Measurements from ENCODE around the gene DCLK1. TPM values are rescaled to one million over a fixed set of nuclear protein-coding genes. Genes with fewer than 3 reads are reported as not detected.

DCLK1 gene
- total RNA-seq, 1 experiment from 2014 or later: not detected

DNA sequence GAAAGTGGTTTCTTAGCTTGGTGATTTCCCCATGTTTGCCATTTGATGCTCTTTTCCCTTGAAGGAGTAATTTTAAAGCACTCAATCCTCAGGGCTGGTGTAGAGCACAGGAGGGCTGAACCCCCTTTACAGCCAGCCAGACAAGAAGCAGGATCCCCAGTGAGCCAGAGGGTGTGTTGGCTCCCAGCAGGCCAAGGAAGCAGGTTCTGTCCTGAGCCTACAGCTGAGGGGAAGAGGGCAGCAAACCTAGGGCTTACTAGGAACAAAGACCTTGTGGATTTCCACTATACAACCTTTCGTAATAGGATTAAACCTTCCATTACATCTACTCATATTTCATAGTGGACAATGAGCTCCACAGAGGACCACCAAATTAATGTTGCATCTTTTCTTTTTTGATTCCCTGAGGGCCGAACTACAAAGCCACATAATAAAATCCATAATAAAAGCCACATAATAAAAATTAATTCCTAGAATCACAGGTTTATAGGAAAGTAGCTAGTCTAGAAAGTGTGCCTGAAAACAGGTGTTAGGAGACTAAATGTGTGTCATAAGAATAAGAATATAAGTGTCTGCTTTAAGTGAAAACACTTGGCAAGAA lies 300.2 kb downstream of the DCLK1 start:
- no peaks in the 10 kb centered on the region for H3K79me2 ChIP-seq (ENCODE audit: low read length)
- no peak for DNase-seq
- H3K4me3 ChIP-seq (ENCODE audit: low read length): no peak overlapping the region

DNA sequence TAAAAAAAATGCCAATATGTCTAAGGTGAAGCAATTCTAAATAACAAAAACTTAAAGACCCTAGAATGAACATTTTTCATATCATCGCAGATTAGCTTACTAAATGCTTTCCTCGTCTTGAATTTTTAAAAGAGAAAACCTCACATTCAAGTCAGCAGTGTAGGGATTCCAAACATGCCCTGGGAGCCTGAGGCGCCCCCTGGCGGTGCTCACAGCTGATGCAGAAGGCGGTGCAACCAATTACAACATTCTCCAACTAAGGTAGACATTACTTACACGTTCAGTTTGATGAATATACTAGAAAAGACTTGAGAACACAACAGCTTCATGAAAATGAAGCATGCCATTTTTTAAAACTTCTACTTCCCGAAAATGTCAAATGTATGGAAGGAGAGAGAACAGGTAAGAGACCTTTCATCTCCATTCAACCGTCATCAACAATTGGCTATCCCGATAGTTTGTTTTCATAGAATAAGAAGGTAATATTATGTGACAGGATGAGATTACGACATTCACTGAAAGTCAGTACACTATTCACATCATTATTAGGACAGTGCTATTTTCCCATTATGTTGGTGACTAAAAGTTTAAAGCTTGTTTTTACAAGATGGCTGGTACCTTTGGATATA lies 304.4 kb downstream of the DCLK1 start:
- no peaks in the 10 kb centered on the region for H3K4me1 ChIP-seq (ENCODE audit: low read length)
- no peak overlapping the region for H3K4me3 ChIP-seq (ENCODE audit: low read length)
- no peaks in the 10 kb centered on the region for H3K79me2 ChIP-seq (ENCODE audit: low read length)
- H3K9me2 ChIP-seq (replicated peaks; ENCODE audit: insufficient read depth, low read length): no peaks in the 10 kb centered on the region
- DNase-seq: peak; percentile 73
- no peaks in the 10 kb centered on the region for H4K20me1 ChIP-seq (ENCODE audit: insufficient read depth, low read depth, low read length)
- no peaks in the 10 kb centered on the region for H3K27me3 ChIP-seq (ENCODE audit: low read length)
- no peaks in the 10 kb centered on the region for H3K36me3 ChIP-seq (ENCODE audit: insufficient read depth, low read length)
- H3K4me2 ChIP-seq (ENCODE audit: low read depth, low read length, poor library complexity, severe bottlenecking): no peak overlapping the region
- H2AFZ ChIP-seq (ENCODE audit: low read length): no peak overlapping the region
- H3K9me3 ChIP-seq (ENCODE audit: low read length): no peaks in the 10 kb centered on the region
- H3K27ac ChIP-seq (ENCODE audit: low read length): no peak overlapping the region
- H3K9ac ChIP-seq (ENCODE audit: low read length): no peak overlapping the region

More for the DNA sequence above, 300.2 kb downstream of the DCLK1 start:
- no peaks in the 10 kb centered on the region for H4K20me1 ChIP-seq (ENCODE audit: insufficient read depth, low read depth, low read length)
- H3K4me2 ChIP-seq (ENCODE audit: low read depth, low read length, poor library complexity, severe bottlenecking): no peak overlapping the region
- H3K36me3 ChIP-seq (ENCODE audit: insufficient read depth, low read length): no peaks in the 10 kb centered on the region
- H3K9me2 ChIP-seq (replicated peaks; ENCODE audit: insufficient read depth, low read length): no peaks in the 10 kb centered on the region
- H3K9me3 ChIP-seq (ENCODE audit: low read length): no peaks in the 10 kb centered on the region
- H3K27ac ChIP-seq (ENCODE audit: low read length): no peak overlapping the region
- H3K27me3 ChIP-seq (ENCODE audit: low read length): no peaks in the 10 kb centered on the region
- no peaks in the 10 kb centered on the region for H3K4me1 ChIP-seq (ENCODE audit: low read length)
- no peak overlapping the region for H3K9ac ChIP-seq (ENCODE audit: low read length)
- no peak overlapping the region for H2AFZ ChIP-seq (ENCODE audit: low read length)

- Histone ChIP-seq H3K9ac (ENCODE audit: low read length) (no peak overlapping the region), H3K36me3 (ENCODE audit: insufficient read depth, low read length) (no peaks in the 10 kb centered on the region), H3K9me3 (ENCODE audit: low read length) (no peaks in the 10 kb centered on the region), H2AFZ (ENCODE audit: low read length) (no peak overlapping the region), H3K79me2 (ENCODE audit: low read length) (no peaks in the 10 kb centered on the region), H3K4me2 (ENCODE audit: low read depth, low read length, poor library complexity, severe bottlenecking) (no peak overlapping the region), H3K4me3 (ENCODE audit: low read length) (no peak overlapping the region), H3K27ac (ENCODE audit: low read length) (no peak overlapping the region), H3K4me1 (ENCODE audit: low read length) (no peaks in the 10 kb centered on the region), H4K20me1 (ENCODE audit: insufficient read depth, low read depth, low read length) (no peaks in the 10 kb centered on the region), H3K27me3 (ENCODE audit: low read length) (no peaks in the 10 kb centered on the region), H3K9me2 (replicated peaks; ENCODE audit: insufficient read depth, low read length) (no peaks in the 10 kb centered on the region)
- DNase-seq: no peak
Measured at GRCh38 chr13:35824825-35825224, 306.4 kb downstream of the DCLK1 start.

DNA sequence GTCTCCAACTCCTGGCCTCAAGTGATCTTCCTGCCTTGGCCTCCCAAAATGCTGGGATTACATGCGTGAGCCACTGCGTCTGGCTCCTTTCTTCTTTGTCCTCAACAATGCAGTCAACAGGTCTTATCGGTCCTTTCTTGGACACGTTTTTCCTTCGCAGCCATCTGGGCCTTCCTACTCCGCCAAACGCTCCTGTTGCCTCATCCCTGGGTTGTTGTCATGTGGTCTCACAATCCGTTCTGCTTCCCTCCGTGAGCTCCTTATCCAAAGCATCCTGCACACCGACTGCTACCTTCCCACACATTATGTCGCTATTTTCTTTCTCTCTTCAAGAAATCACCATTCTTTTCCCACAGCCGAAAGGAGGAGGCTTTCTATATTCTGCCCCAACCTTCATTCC lies 306.8 kb downstream of the DCLK1 start:
- Histone ChIP-seq H3K9me2 (replicated peaks; ENCODE audit: insufficient read depth, low read length) (no peaks in the 10 kb centered on the region), H2AFZ (ENCODE audit: low read length) (no peak overlapping the region), H3K4me2 (ENCODE audit: low read depth, low read length, poor library complexity, severe bottlenecking) (no peak overlapping the region), H4K20me1 (ENCODE audit: insufficient read depth, low read depth, low read length) (no peaks in the 10 kb centered on the region), H3K27me3 (ENCODE audit: low read length) (no peaks in the 10 kb centered on the region), H3K9ac (ENCODE audit: low read length) (no peak overlapping the region), H3K36me3 (ENCODE audit: insufficient read depth, low read length) (no peaks in the 10 kb centered on the region), H3K4me1 (ENCODE audit: low read length) (no peaks in the 10 kb centered on the region), H3K27ac (ENCODE audit: low read length) (no peak overlapping the region), H3K4me3 (ENCODE audit: low read length) (no peak overlapping the region), H3K79me2 (ENCODE audit: low read length) (no peaks in the 10 kb centered on the region), H3K9me3 (ENCODE audit: low read length) (no peaks in the 10 kb centered on the region)
- no peak for DNase-seq

DNA sequence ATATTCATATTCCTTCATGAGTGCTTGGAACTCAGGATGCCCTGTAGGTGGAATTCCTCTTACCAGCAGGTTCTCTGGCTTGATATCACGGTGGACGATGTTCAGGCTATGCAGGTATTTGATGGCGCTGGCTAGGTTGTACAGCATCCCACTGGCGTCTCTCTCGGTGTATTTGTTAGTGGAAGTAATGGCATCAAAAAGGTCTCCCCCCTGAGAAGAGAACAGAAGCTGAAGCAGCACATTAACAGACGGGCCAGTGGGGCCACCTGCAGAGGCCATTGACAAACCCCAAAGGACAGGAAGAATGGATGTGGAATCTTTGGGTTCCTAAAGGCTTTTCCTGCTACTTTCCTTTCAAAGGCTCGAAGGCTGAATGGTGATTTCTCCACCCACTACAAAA lies 308.5 kb downstream of the DCLK1 start:
- H3K9me3 ChIP-seq (ENCODE audit: low read length): no peaks in the 10 kb centered on the region
- H3K4me2 ChIP-seq (ENCODE audit: low read depth, low read length, poor library complexity, severe bottlenecking): no peak overlapping the region
- H3K4me1 ChIP-seq (ENCODE audit: low read length): no peaks in the 10 kb centered on the region
- no peaks in the 10 kb centered on the region for H3K36me3 ChIP-seq (ENCODE audit: insufficient read depth, low read length)
- no peaks in the 10 kb centered on the region for H3K9me2 ChIP-seq (replicated peaks; ENCODE audit: insufficient read depth, low read length)
- H3K79me2 ChIP-seq (ENCODE audit: low read length): no peaks in the 10 kb centered on the region
- H4K20me1 ChIP-seq (ENCODE audit: insufficient read depth, low read depth, low read length): no peaks in the 10 kb centered on the region
- DNase-seq: no peak
- no peak overlapping the region for H2AFZ ChIP-seq (ENCODE audit: low read length)
- H3K9ac ChIP-seq (ENCODE audit: low read length): no peak overlapping the region
- no peak overlapping the region for H3K4me3 ChIP-seq (ENCODE audit: low read length)
- H3K27me3 ChIP-seq (ENCODE audit: low read length): no peaks in the 10 kb centered on the region
- H3K27ac ChIP-seq (ENCODE audit: low read length): no peak overlapping the region

DNA sequence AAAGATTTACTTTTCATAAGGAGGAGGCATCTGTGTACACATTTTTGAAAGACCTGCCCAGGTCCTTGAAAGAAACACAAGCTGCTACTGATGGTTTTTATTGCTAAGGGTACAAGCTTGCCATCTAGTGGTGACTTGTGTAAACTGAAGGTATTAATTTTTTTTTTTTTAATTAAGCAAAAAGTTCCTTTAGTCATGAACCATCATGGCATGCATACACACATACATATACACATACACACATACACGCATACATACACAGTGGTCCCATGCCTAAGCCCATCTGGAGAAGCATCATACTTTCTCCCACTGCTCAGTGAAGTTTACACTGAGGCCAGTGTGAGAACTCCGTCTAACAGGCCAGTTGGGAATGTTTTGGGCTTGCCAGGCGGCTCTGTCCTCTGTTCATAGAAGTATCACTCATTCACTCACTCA lies 312.5 kb downstream of the DCLK1 start:
- no peak overlapping the region for H2AFZ ChIP-seq (ENCODE audit: low read length)
- H3K9ac ChIP-seq (ENCODE audit: low read length): no peak overlapping the region
- no peaks in the 10 kb centered on the region for H3K36me3 ChIP-seq (ENCODE audit: insufficient read depth, low read length)
- H3K4me2 ChIP-seq (ENCODE audit: low read depth, low read length, poor library complexity, severe bottlenecking): no peak overlapping the region
- no peaks in the 10 kb centered on the region for H4K20me1 ChIP-seq (ENCODE audit: insufficient read depth, low read depth, low read length)
- H3K79me2 ChIP-seq (ENCODE audit: low read length): no peaks in the 10 kb centered on the region
- H3K27ac ChIP-seq (ENCODE audit: low read length): no peak overlapping the region
- H3K9me3 ChIP-seq (ENCODE audit: low read length): no peaks in the 10 kb centered on the region
- no peaks in the 10 kb centered on the region for H3K9me2 ChIP-seq (replicated peaks; ENCODE audit: insufficient read depth, low read length)
- H3K27me3 ChIP-seq (ENCODE audit: low read length): no peaks in the 10 kb centered on the region
- DNase-seq: peak; percentile 68
- no peak overlapping the region for H3K4me3 ChIP-seq (ENCODE audit: low read length)
- H3K4me1 ChIP-seq (ENCODE audit: low read length): no peaks in the 10 kb centered on the region

- no peak overlapping the region for H3K9ac ChIP-seq (ENCODE audit: low read length)
- no peak overlapping the region for H2AFZ ChIP-seq (ENCODE audit: low read length)
Measured at GRCh38 chr13:35817642-35818607, 313.3 kb downstream of the DCLK1 start.

GRCh38 chr13:35814605-35815011 lies 316.6 kb downstream of the DCLK1 start:
- no peaks in the 10 kb centered on the region for H3K27me3 ChIP-seq (ENCODE audit: low read length)
- H3K79me2 ChIP-seq (ENCODE audit: low read length): no peaks in the 10 kb centered on the region
- no peak for DNase-seq
- H3K9me3 ChIP-seq (ENCODE audit: low read length): no peaks in the 10 kb centered on the region
- H3K4me1 ChIP-seq (ENCODE audit: low read length): no peaks in the 10 kb centered on the region
- H3K36me3 ChIP-seq (ENCODE audit: insufficient read depth, low read length): no peaks in the 10 kb centered on the region
- no peak overlapping the region for H3K4me3 ChIP-seq (ENCODE audit: low read length)
- no peak overlapping the region for H3K9ac ChIP-seq (ENCODE audit: low read length)
- no peak overlapping the region for H3K4me2 ChIP-seq (ENCODE audit: low read depth, low read length, poor library complexity, severe bottlenecking)
- no peak overlapping the region for H3K27ac ChIP-seq (ENCODE audit: low read length)
- no peaks in the 10 kb centered on the region for H4K20me1 ChIP-seq (ENCODE audit: insufficient read depth, low read depth, low read length)
- H3K9me2 ChIP-seq (replicated peaks; ENCODE audit: insufficient read depth, low read length): no peaks in the 10 kb centered on the region
- H2AFZ ChIP-seq (ENCODE audit: low read length): no peak overlapping the region

More at GRCh38 chr13:35817642-35818607, 313.3 kb downstream of the DCLK1 start:
- no peak overlapping the region for H3K4me2 ChIP-seq (ENCODE audit: low read depth, low read length, poor library complexity, severe bottlenecking)
- H3K27me3 ChIP-seq (ENCODE audit: low read length): no peaks in the 10 kb centered on the region
- H3K9me3 ChIP-seq (ENCODE audit: low read length): no peaks in the 10 kb centered on the region
- H3K9me2 ChIP-seq (replicated peaks; ENCODE audit: insufficient read depth, low read length): no peaks in the 10 kb centered on the region
- no peaks in the 10 kb centered on the region for H3K36me3 ChIP-seq (ENCODE audit: insufficient read depth, low read length)
- no peaks in the 10 kb centered on the region for H3K4me1 ChIP-seq (ENCODE audit: low read length)
- no peak overlapping the region for H3K4me3 ChIP-seq (ENCODE audit: low read length)
- no peak for DNase-seq
- no peaks in the 10 kb centered on the region for H3K79me2 ChIP-seq (ENCODE audit: low read length)
- no peaks in the 10 kb centered on the region for H4K20me1 ChIP-seq (ENCODE audit: insufficient read depth, low read depth, low read length)
- no peak overlapping the region for H3K27ac ChIP-seq (ENCODE audit: low read length)

Measured in Karpas-422 (cell line).